NCI-H446 (cell line): ENCODE measurements around the gene MAP2.

Experiments used
- DNase-seq, 2 experiments: peaks; one replicate each; lab custom pipeline; 2025; lab: John Stamatoyannopoulos, UW

The MAP2 gene

DNA sequence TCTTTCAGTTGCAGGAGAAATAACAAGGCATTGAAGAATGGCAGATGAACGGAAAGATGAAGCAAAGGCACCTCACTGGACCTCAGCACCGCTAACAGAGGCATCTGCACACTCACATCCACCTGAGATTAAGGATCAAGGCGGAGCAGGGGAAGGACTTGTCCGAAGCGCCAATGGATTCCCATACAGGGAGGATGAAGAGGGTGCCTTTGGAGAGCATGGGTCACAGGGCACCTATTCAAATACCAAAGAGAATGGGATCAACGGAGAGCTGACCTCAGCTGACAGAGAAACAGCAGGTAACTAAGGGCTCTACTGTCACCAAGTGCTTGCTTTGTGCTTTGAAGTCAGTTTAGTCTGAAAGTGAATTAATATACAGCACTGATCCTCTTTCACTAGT lies 229.3 kb downstream of the MAP2 start:
- DNase-seq, result no peak

DNA sequence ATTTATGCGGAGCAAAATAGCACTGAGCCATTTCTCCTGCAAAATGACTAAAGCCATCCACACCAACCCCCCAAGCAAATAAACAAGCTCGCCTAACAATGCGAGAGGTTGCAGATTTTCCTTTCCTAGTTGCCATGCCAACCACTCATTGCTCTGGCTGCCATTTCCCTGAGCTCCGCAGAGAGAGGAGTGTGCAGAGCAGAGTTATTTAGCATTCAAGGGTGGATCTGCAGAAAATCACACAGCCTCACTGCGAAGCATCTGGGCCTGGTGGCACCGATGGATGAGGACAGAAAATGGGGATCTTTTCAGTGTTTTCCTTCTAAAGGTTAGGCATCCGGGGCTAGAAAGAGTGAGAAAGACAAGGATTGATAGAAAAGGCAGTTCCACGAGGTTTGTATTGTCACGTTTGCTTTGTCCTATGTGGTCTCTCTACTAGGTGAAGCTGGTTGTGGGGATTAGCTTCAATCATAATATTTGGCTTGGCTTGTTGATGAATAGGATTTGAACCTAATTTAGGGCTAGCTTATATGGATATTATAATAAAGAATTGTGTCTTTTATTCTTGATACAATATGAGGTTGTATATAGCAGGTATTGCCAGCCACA lies 237.5 kb downstream of the MAP2 start:
- DNase-seq, result peak in 1 of 2 experiments; percentile 45

DNA sequence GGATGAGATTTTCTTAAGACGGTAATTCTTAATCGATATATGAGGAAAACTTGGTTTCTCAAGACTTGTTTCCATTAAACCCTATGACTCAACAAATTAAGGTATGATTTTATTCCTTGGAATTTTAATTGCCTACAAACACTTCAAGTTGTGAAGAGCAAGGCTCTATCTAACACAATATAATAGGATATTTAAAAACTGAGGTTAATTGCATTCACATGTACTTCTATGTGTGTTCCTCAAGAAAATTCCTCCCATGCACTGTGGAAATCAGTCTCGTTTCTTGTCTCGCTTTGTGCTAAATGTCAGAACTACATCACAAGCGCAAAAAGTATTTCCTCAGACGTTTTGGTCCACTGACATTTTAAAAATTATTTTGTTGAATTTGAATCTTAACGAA lies 238.2 kb downstream of the MAP2 start:
- no peak for DNase-seq

DNA sequence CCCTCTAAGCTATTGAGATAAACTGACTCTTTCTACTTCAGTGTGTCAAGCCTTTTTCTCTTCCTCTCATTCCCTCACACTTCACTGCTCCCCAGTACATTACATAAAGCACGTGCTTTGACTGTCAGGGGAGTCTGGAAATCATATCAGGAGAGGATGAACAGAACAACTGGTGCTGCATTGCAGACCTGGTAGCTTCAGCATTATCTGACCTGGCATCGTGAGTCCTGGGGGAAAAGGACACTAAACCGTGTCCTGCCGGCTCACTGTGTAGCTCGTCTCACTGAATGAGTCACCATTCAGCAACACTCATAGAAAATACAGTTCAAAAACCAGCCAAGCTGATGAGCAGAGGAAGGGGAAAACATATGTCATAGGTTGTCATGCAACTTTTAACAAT lies 239.3 kb downstream of the MAP2 start:
- peak in 1 of 2 experiments; percentile 57 for DNase-seq

DNA sequence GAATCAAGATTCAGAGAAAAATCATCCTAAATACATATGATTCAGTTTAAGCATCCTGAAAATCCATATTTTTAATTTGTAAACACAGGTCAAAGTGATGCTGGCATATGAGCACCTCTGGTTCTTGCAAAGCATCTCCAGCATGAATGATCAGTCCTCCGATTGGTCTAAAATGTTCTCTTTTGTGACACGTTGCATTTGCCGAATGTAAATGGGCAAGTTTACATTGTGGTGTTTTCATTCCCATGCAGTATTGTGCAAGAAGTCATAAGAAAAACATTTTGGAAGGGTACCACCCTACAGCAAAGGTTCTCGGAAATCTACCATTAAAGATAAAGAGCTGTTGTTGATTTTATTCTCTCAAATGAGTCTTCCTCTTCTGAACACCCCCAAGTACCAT lies 239.8 kb downstream of the MAP2 start:
- DNase-seq, result no peak

DNA sequence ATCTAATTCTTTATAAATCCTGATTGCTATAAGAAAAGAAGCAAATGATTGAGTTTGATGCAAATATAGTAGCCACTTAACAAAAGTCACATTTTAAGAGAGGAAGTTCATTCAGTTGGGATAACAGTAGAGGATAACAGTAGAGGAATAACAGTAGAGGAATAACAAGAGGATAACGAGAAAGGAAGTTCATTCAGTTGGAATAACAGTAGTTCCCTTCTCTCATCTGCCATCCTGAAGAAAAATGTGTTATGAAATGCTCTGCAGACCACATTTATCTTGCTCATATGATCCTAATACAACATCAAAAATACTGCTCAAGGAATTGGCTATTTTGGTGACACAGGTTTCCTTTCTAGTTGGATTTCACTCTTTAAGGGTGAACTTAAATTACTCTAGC lies 242.4 kb downstream of the MAP2 start:
- DNase-seq, result no peak

DNA sequence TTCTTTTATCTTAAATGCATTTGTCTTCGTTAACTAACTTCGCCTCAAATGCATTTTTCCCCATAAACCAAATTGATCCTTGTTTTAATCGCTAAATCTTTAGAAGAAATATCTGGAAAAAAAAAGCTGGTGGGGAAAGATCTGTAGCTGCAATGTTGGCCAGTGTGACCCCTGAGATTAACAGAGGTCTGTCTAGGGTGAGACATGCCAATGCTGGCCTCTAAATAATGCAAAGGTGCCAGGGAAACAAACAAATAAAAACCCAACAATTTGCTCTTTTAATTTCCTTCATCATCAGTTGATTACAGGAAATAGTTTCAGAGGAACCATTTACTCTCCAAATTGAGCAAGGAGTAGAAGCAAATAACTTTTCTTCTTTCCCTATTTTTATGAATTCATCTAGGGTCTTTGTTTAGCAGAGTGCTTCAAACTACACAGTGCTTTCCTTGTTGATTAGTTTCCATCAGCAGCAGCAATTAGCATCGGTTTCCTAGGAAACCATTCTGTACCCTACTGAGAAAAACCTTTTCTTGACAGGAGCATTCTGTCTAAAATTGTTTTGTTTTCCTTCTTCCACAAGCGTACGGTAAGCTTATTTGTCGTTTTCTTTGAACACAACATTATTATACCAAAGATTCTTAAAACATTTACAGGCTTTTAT lies 247.3 kb downstream of the MAP2 start:
- DNase-seq, result no peak

DNA sequence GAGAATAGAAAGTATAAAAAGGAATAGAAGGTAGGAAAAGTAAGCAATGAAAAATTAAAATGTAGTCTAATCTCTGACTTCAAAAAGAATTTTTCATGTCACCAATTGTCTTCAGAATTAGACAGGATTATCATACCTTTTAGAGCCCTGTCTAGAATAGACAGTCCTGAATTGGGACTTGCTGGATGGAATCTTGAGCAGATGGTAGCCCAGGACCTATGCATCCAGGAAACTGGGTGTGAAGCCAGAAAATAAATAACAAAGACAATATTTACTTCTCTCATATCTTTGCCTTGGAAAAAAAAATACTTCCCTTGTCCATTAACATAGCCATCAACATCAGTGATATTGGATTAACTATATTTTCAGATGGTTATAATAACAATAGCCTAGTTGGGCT lies 250.0 kb downstream of the MAP2 start:
- DNase-seq, result peak in 1 of 2 experiments; percentile 37

DNA sequence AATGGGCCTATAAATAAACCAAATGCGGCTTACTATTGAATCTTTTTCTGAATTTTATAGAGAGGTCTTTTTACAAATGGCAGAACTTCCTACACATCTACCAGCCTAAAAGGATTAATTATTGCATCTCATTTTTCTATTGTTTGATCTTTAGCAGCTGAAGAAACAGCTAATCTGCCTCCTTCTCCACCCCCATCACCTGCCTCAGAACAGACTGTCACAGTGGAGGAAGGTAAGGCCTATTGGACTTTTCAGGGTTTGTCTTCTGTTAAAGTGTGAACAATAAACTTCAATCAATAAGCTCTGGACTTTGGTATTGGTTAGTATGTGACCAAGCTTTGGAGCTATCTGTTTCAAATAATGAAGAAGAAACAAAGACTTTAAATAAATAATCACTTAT lies 256.7 kb downstream of the MAP2 start:
- no peak for DNase-seq

DNA sequence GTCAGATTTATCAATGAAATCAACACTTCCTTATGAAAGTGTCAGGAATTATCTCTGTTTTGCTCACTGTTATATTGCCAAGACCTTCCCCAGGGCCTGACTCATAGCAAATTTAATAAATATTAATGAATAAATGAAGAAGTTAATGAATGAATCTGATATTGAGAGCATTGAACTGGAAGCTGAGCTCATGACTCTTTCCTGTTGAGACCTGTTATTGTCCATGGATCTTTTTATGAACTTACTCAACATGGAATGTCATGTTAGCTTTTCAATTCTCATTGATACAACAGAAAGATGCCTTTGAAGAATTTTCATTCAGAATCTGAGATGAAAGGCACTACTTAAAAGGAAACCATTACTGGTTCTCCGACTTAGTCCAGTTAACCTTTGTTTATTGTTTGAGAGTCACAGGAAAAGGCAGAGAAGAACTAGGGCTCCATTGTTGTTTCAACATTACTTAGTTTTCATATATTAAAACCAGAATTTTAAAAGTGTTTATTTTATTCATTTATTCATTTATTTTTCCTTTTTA lies 257.4 kb downstream of the MAP2 start:
- DNase-seq, result no peak

DNA sequence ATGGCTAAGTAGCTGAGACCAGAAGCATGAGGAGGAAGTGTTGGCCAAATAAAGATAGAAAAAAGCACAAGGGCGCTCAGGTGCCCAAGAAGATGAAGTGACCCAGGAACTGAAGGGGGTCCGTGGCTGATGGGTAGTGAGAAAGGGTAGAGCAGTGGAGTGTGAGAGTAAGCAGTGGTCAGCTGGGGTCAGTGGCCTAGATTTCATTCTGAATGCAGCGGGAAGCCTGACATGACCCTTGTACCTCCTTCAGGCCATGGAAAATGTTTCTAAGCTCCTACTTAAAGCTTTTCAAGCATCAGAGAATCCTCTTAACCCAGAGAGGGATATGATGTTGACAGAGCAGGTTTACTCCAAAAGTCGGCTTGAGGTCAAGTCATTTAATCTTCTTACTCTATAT lies 258.8 kb downstream of the MAP2 start:
- no peak for DNase-seq

DNA sequence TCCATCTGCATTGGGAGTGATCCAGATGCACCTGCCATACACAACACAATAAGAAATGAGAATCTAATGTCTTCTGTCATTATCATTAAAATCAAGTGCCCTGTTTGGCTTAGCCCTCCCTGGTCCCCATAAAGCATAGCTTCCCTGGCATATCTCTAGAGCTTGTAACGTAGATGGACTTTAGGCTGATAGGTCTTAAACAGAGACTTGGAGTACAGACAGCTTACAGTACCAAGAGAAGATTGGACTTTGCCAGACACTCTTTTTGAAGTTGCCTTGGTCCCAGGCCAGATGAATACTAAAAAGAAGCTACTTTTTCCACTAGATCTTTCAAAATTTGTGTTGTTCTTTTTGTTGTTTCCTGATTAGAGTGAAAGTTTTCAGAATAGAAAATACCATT lies 261.5 kb downstream of the MAP2 start:
- no peak for DNase-seq

DNA sequence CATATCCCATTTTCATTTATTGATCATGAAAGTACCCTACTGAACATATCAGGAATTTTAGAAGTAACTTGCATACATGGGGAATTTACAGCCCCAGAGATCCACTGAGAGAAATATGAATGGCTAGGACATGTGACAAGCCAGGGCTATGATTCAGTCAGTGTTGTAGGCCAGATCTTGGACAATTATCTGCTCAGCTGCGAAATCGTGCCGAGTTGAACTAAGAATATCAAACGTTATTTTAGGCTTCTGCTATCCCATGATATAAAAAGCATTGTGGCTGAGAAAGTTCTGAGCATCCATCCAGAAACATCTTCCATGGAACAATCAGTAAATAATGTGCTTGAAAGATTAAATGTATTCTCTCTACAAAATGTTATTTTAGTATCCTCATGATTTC lies 262.1 kb downstream of the MAP2 start:
- no peak for DNase-seq

DNA sequence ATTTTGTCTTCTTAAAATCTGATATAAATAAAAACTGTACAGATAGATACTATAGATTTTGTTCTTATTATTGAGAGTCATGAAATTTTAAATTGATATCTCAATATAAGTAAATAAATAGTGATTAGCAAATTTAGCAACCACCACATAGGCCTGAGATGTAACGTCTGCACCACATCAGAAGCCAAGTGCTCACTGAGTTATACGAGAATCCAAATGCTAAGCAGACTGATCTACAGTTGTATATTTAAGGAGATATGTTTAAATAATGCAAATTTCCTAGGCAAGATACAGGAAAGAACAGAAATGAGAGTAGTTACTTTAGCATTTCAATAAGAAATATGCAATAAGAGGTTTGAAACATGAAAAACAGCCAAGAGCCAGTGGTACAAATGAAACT lies 262.6 kb downstream of the MAP2 start:
- DNase-seq, result no peak

DNA sequence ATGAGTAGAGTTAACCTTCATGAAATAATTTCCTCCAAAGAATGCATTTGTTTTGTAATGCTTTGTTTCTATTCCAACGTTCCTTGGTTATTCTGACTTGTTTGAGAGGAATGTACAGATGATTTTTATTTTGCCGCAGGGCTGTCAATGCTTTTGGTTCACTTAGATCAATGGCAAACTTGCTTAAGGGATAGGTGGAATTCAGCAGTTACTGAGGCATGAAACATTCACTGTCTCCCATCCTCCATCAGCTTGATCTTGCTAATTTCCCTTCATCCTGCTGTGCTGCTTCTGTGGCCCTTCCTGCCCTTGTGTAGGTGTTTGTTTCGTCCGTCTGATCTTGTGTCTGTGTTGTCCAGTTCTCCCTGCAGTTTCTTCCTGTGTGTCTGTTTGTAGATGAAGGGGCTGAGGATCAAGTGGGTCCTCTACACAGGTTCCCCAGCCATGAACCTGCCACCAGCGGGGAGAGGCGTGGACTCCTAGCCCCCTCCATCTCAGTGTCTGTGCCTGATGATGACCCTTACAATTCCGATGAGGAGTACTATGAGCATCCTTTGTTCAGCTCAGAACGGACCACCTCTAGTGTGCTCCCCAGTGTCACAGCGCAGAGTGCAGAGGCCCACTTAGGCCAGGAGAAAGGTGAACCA lies 263.6 kb downstream of the MAP2 start:
- DNase-seq, result no peak

DNA sequence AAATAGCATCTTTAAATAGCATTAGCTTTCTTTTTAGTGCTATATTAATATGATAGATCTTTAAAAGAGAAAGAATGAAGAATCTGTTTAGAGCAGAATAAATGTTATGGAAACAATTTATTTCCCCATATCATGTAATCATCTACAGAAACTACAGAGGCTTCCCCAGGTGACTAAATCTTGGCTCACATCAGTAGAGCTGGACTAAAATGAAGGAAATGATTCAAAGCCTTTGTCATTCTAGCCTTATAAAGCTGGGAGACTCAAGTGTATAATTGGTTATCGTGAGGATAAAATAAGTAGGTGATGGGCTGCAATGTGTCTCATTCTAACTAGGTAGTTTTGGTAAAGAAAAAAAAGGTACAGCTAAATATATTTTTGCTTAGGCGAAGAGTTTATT lies 264.5 kb downstream of the MAP2 start:
- DNase-seq, result no peak

DNA sequence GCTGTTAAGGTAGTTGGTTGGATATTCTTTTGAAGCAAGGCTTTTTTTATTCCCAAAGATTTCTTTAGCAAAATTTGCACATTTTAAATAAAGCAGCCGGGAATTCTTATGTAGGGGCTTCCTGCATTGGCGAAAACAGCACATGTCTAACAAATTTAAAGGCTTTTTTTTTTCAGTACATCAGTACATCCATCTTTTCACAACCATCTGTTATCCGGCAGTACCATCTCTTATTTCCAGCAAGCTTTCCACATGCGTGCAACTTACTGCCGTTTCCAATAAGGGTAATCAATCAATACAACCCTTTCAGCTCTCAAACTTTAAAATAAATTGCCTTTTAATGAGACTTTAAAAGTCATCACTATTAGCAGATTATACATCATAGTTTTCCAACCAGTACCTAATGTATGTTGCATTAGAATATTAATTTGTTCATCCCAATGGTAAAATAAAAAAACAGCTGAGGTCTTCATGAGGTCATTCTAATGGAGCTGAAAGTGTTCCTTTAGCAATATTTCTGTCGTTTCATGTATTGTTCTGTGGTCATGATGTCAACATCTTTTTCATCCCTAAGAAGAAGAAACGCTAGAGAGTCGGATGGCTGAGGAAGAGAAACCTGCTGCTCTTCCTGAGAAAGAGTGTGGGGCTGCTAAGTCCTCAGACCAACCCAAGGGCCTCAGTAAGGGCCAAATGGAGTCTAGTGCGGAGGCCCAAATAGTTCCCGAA lies 266.3 kb downstream of the MAP2 start:
- no peak for DNase-seq

DNA sequence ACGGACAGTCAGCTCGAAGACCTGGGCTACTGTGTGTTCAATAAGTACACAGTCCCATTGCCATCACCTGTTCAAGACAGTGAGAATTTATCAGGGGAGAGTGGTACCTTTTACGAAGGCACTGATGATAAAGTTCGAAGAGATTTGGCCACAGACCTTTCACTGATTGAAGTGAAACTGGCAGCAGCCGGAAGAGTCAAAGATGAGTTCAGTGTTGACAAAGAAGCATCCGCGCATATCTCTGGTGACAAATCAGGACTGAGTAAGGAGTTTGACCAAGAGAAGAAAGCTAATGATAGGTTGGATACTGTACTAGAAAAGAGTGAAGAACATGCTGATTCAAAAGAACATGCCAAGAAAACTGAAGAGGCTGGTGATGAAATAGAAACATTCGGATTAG lies 270.9 kb downstream of the MAP2 start:
- no peak for DNase-seq

DNA sequence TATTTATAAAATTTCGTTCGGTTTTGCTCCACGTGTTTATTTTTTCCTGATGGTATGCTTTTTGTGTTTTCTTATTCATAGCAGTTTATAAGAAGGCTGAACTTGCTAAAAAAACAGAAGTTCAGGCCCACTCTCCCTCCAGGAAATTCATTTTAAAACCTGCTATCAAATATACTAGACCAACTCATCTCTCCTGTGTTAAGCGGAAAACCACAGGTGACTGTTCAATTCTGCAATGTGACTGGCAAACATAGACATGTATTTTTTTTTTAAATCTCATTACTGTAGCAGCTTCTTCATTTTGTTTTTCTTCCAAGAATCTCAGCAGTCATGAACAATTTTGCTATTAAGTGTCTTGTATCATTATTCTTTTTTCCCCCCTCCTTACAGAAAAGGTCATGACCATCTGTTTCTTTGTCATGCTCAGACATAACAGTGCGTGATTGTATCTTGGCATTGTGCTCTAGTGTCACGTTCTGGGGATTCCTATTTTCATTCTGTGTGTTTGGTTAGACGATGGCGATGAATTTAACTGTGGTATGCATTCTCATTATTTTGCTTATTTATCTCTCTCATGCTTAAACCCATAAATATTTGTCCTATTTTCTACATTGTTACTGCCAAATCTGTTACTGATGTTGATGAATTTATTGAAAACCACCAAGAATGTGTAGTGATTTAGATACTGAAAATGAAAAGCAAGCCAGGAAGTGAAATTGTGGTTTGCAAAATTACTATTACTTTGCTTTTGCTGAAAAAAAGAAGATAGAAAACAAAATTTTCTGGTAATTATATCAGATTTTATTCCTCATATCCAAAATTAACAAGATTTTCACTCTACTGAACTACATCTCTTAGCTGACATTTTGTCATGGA lies 273.2 kb downstream of the MAP2 start:
- DNase-seq, result no peak

DNA sequence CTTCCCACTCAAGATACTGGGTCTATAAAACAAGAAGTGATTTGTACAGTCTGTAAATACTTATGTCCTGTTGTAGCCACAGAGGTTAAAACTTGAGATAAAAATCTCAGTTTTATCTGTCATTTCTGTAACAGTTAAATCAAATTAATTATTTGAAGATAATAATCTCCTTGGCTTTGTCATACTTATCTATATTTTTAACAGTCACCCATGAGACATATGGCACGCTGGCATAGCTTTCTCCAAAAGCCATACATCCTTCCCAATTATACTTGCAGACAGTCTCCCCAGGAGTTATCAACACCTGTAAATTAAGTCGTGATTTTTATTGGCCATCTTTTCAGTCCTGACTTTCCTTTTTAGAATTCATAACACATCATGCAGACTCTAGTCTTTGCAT lies 278.9 kb downstream of the MAP2 start:
- no peak for DNase-seq

DNA sequence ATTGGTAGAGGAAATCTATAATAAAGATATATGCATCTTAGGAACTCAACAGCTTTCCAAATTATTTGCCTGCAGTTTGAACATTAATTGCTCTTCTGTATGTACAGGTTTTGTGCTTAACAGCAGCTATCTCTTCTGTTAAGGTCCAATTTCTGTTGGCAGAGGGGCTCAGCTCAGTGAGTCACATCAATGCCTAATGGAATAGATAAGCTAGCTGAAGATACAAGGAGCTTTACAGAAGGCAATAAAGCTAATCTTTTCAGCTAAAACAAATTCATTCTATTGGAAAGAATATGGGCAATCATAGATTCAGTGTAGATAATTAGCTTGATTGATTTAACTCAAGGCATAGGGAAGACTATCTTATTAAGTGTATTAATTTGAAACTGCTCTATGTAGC lies 289.4 kb downstream of the MAP2 start:
- DNase-seq, result no peak

DNA sequence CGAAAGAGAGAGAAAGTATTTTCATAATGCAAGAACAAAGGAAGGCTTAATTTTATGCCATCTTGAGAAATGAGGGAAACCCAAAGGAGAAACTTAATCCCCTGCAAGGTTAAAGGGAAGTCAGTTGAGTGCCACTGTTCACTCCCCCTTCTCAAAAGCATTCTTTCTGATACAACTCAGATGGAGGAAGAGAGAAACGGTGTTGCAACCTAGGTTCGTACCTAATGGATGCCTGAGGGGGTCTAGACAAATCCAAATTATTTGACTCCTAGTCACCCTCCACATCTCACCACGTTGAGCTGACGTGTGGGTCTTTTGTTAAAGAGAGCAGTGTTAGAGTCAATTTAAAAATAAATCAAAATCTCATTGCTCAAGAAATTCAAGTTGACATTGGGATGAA lies 295.2 kb downstream of the MAP2 start:
- no peak for DNase-seq
